Measurements from ENCODE around the gene ZDHHC8. TPM values are rescaled to one million over a fixed set of nuclear protein-coding genes. Genes with fewer than 3 reads are reported as not detected.

ZDHHC8 gene
- total and polyA plus RNA-seq, 9 donors = 5.1 to 77.4 (median 58.9) TPM

DNA sequence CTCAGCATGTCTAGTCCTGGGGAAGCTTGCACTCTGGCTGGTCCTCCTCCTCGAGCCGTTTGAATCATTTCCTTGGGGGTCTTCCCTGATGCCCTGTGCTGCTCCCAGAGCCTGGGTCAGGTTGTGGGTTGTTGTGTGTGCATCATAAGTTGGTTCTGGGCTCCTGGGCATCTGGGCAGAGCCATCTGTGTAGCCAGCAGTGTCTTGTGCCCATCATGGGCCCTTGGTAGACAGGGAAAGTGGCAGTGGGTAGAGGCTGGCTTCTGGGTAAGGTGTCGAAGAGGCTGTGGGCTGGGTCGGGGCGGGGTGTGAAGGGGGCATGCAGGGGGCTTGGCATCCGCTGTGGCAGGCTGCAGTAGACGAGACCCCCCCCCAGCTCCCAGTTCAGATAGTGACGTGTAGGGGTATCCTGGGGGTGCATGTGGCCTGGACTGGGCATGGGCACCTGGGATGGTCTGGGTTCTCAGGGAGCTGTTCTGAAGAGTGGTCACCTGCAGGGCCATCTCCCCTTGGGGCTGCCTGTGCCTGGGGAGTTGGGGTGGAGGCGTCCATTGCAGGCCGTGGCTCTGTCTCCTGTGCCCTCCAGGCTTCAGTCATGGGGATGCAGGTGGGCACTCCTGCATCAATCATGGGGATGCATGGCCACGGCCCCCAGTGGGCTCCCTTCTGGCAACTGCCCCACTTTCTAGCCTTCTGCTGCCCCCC lies 7.4 kb upstream of the ZDHHC8 start:
- Histone ChIP-seq H3K4me1 (ENCODE audit: insufficient read depth) (no peaks in the 10 kb centered on the region), H3K27me3 (no peaks in the 10 kb centered on the region), H3K36me3 (no peaks in the 10 kb centered on the region), H3K9me3 (no peaks in the 10 kb centered on the region), H3K4me3 (no peak overlapping the region), H3K27ac (no peak overlapping the region)
- DNase-seq = no peak
- WGBS, 3 donors = 81 to 88% (median 86%) methylated on average over 11 of the region's 11 CpGs
- intact Hi-C loops (cut with DNase I) = loop anchor here in 1 of 4 donors (10.0 kb wide), 1 partner anchor 149 kb away; no protein-coding TSS in a partner anchor
- TF ChIP-seq POLR2A (IDR thresholded peaks at IDR 0.05) (no peak), EP300 (IDR thresholded peaks at IDR 0.05) (no peak)
- TF ChIP-seq, protein P1, sequence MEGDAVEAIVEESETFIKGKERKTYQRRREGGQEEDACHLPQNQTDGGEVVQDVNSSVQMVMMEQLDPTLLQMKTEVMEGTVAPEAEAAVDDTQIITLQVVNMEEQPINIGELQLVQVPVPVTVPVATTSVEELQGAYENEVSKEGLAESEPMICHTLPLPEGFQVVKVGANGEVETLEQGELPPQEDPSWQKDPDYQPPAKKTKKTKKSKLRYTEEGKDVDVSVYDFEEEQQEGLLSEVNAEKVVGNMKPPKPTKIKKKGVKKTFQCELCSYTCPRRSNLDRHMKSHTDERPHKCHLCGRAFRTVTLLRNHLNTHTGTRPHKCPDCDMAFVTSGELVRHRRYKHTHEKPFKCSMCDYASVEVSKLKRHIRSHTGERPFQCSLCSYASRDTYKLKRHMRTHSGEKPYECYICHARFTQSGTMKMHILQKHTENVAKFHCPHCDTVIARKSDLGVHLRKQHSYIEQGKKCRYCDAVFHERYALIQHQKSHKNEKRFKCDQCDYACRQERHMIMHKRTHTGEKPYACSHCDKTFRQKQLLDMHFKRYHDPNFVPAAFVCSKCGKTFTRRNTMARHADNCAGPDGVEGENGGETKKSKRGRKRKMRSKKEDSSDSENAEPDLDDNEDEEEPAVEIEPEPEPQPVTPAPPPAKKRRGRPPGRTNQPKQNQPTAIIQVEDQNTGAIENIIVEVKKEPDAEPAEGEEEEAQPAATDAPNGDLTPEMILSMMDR (IDR thresholded peaks at IDR 0.05) = no peak

DNA sequence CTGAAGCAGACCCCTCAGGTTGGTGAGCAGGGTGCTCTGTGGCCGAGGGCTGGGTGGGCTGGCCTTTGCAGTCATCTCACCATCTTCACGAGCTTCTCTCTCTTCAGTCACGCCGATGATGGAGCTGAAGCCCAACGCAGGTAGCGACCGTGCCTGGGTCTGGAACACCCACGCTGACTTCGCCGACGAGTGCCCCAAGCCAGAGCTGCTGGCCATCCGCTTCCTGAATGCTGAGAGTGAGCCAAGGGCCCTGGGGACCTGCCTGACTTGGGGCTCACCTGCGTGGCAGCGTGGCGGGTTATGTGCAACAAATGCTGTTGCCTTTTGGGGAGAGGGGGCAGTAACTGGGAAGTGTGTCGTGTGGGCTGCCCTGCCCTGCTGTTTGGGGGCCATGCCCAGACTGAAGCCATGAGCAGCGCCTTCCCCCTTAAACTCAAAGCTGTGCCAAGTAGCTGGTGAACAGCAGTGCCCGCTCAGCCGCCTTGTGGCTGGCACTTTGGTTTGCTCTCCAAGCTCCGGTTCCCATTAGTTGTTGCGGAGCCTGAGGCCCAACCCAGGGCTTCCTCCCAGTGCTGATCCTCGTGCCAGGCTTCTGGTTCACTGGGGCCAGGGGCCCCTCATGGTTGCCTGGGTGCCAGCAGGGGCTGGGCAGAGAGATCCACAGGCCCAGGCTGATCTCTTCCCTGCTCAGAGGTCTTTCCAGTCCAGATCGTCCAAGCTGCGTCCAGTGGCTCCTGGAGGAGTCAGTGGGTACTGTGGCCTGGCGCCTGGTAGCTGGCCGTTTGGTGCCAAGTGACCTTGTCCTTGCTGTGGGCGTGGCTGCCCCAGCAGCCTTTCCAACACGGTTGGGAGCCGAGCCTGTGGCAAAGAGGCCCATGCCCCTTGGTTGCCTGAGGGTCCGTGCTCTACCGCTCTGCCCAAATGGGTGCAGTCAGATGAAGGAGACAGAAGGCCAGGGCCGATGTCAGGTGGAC lies 6.1 kb upstream of the ZDHHC8 start:
- Histone ChIP-seq H3K27me3 (no peaks in the 10 kb centered on the region), H3K4me3 (no peak overlapping the region), H3K36me3 (no peaks in the 10 kb centered on the region), H3K9me3 (no peaks in the 10 kb centered on the region), H3K4me1 (ENCODE audit: insufficient read depth) (peaks cover under 1% of the 10 kb centered on the region), H3K27ac (no peak overlapping the region)
- intact Hi-C loops (cut with DNase I) = loop anchor here in 1 of 4 donors (10.0 kb wide), 1 partner anchor 151 kb away; no protein-coding TSS in a partner anchor
- no peak for DNase-seq
- WGBS, 3 donors = 83 to 89% (median 83%) methylated on average over 32 of the region's 32 CpGs
- no peak for TF ChIP-seq EP300 (IDR thresholded peaks at IDR 0.05)
- TF ChIP-seq, protein P1 (IDR thresholded peaks at IDR 0.05) = no peak
- no peak for TF ChIP-seq POLR2A (IDR thresholded peaks at IDR 0.05)

DNA sequence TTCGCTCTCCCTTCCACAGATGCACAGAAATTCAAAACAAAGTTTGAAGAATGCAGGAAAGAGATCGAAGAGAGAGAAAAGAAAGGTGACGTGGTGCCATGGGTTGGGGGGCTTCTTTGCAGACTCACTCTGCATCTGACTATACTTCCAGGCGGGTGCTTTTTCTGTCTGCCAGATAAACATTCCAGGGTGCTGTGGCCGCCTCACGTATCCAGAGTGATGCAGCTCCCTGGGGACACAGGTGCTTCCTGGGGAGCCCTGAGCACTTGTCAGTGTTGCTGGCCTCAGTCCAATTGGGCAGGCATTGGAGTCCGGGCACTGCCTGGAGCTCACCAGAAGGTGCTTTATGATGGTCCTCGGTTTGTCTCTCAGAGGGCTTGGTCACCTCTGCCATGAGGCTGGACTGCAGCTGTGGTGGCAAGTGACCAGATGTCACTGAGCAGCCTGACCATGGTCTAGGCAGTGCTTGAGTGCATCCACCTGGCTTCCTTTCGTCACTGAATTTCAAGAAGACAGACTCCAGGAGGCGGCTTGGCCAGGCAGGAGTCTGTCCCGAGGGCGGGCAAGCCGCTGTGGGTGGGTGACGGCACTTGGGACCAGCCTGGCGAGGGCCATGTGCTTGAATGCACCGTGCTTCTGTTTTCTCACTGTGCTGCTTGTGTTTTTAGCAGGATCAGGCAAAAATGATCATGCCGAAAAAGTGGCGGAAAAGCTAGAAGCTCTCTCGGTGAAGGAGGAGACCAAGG lies 5.1 kb upstream of the ZDHHC8 start:
- Histone ChIP-seq H3K27me3 (no peaks in the 10 kb centered on the region), H3K9me3 (no peaks in the 10 kb centered on the region), H3K4me3 (no peak overlapping the region), H3K36me3 (no peaks in the 10 kb centered on the region), H3K4me1 (ENCODE audit: insufficient read depth) (peaks cover 2% of the 10 kb centered on the region), H3K27ac (no peak overlapping the region)
- 78 to 81% (median 79%) methylated on average over 19 of the region's 19 CpGs for WGBS, 3 donors
- intact Hi-C loops (cut with DNase I) = loop anchor here in 1 of 4 donors (10.0 kb wide), 1 partner anchor 152 kb away; no protein-coding TSS in a partner anchor
- DNase-seq = no peak
- no peak for TF ChIP-seq POLR2A (IDR thresholded peaks at IDR 0.05)
- TF ChIP-seq EP300 (IDR thresholded peaks at IDR 0.05) = no peak
- TF ChIP-seq, protein P1 (IDR thresholded peaks at IDR 0.05) = no peak
